Neutrophil (primary cell): ENCODE results near the gene L3MBTL3.

Source experiments
- H3K27ac ChIP-seq: fragments of 200-600 bp; sonication (generic); 2 replicates; pipeline ENCODE4 v1.5.1; 2016; ENCODE audit warnings: mild to moderate bottlenecking, moderate library complexity
- H3K27me3 ChIP-seq: fragments of 200-600 bp; sonication (generic); 2 replicates; pipeline ENCODE4 v1.6.0; 2016; ENCODE audit warnings: mild to moderate bottlenecking
- H3K36me3 ChIP-seq: fragments of 200-600 bp; sonication (generic); 2 replicates; pipeline ENCODE4 v1.5.1; 2017
- H3K4me1 ChIP-seq, 2 experiments: fragments of 200-600 bp in 1 of 2; sonication (generic) in 1 of 2; 1 replicate in 1 of 2; 2 replicates in 1 of 2; pipeline versions ENCODE4 v1.5.1 to v1.6.1; 2013 to 2016; ENCODE audit warnings: low read depth in 1 of 2, low read length in 1 of 2, mild to moderate bottlenecking in 1 of 2, moderate library complexity in 1 of 2; ENCODE audit not compliant: control insufficient read depth in 1 of 2, insufficient read depth in 1 of 2
- H3K4me3 ChIP-seq, 2 experiments: fragments of 200-600 bp in 1 of 2; sonication (generic) in 1 of 2; 1 replicate in 1 of 2; 2 replicates in 1 of 2; pipeline ENCODE4 v1.5.1; 2013 to 2016; ENCODE audit warnings: low read depth in 1 of 2, low read length in 1 of 2, mild to moderate bottlenecking in 1 of 2, moderate library complexity in 1 of 2
- H3K9me3 ChIP-seq: fragments of 200-600 bp; sonication (generic); 2 replicates; pipeline ENCODE4 v1.5.1; 2016
- TF ChIP-seq, protein P1 (sequence below): fragments of 200-600 bp; sonication (generic); IDR thresholded peaks from 2 replicates; pipeline ENCODE4 v1.5.1; 2016; ENCODE audit warnings: antibody characterized with exemption

Gene L3MBTL3

GRCh38 chr6:130035211-130035610, 16.8 kb downstream of the L3MBTL3 start:
- Histone ChIP-seq H3K4me3 (no peak overlapping the region), H3K27ac (no peak overlapping the region)
- TF ChIP-seq, protein P1, sequence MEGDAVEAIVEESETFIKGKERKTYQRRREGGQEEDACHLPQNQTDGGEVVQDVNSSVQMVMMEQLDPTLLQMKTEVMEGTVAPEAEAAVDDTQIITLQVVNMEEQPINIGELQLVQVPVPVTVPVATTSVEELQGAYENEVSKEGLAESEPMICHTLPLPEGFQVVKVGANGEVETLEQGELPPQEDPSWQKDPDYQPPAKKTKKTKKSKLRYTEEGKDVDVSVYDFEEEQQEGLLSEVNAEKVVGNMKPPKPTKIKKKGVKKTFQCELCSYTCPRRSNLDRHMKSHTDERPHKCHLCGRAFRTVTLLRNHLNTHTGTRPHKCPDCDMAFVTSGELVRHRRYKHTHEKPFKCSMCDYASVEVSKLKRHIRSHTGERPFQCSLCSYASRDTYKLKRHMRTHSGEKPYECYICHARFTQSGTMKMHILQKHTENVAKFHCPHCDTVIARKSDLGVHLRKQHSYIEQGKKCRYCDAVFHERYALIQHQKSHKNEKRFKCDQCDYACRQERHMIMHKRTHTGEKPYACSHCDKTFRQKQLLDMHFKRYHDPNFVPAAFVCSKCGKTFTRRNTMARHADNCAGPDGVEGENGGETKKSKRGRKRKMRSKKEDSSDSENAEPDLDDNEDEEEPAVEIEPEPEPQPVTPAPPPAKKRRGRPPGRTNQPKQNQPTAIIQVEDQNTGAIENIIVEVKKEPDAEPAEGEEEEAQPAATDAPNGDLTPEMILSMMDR: no peak

DNA sequence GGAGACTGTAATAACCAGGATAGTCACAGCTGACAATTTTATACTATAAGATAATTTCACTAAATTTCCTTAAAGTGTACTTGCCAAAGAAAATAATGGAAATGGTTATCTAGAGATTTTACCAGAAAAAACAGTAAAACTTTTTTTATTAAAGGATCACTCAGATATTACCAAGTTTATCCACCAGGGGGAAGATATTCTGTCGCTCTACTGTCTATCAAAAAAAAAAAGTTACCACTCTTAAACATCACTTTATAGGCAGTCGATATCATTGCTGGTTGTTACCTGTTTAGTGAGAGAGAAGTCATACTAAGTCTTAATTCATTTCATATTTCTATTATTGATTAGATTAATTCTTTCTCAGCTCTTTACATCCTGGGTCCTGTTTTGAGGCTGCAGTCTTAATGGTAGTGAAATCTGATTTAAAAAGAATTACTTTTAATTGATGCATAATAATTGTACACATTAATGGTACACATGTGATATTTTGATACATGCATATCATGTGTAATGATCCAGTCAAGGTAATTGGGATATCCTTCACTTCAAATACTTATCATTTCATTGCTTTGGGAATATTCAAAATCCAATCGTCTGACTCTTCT, 18.9 kb downstream of the L3MBTL3 start:
- Histone ChIP-seq H3K4me3 (no peak overlapping the region), H3K27me3 (no peaks in the 10 kb centered on the region), H3K36me3 (no peaks in the 10 kb centered on the region), H3K9me3 (no peaks in the 10 kb centered on the region), H3K27ac (no peak overlapping the region), H3K4me1 (no peaks in the 10 kb centered on the region)
- TF ChIP-seq, protein P1: no peak

More at GRCh38 chr6:130035211-130035610, 16.8 kb downstream of the L3MBTL3 start:
- H3K36me3 ChIP-seq: no peaks in the 10 kb centered on the region
- H3K9me3 ChIP-seq: no peaks in the 10 kb centered on the region
- H3K4me1 ChIP-seq: no peaks in the 10 kb centered on the region
- no peaks in the 10 kb centered on the region for H3K27me3 ChIP-seq

DNA sequence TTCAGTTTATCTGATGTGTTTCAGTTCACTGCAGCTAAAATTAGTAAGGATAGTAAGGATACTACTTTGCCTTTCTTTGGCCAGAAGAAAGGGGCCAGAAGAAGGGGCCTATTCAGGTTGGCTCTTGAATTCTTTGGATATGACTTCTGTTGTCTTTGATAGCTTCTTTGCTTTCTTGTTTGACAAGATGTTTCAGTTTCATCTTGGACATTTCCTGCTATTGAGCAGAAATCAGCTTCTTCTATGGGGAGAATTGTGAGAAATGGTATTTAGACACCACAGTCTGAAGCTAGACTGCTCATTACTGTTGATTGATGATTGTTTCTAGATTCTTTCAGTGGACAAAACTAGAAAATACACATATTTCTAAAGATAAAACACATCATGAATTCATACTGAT, 23.2 kb downstream of the L3MBTL3 start:
- no peaks in the 10 kb centered on the region for H3K9me3 ChIP-seq

GRCh38 chr6:130043344-130043743, 25.0 kb downstream of the L3MBTL3 start:
- TF ChIP-seq, protein P1: no peak
- Histone ChIP-seq H3K9me3 (no peaks in the 10 kb centered on the region), H3K27ac (no peak overlapping the region), H3K4me1 (no peaks in the 10 kb centered on the region), H3K27me3 (no peaks in the 10 kb centered on the region), H3K4me3 (no peak overlapping the region), H3K36me3 (no peaks in the 10 kb centered on the region)

More for the DNA sequence above, 23.2 kb downstream of the L3MBTL3 start:
- H3K27me3 ChIP-seq: no peaks in the 10 kb centered on the region
- H3K4me1 ChIP-seq: no peaks in the 10 kb centered on the region
- TF ChIP-seq, protein P1: no peak
- H3K4me3 ChIP-seq: no peak overlapping the region
- H3K27ac ChIP-seq: no peak overlapping the region
- no peaks in the 10 kb centered on the region for H3K36me3 ChIP-seq

DNA sequence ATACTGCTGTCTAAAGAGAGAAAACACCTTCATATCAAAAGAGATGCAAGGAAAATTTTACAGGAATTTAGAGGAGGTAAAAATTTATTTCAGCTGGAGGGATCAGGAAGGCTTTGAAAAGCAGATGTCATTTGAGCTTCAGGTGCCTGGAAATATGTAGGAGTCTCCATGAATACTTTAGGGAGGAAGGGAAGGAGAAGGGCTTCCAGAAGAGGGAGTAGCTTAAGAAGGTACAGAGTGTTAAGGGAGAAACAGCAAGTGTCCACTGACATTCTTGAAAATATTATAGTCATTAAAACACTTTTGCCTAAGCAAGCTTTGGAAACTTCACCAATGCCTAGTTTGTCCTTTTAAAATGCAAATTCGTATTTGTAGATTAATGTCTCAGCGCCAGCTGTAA, 27.2 kb downstream of the L3MBTL3 start:
- Histone ChIP-seq H3K27ac (no peak overlapping the region), H3K9me3 (no peaks in the 10 kb centered on the region), H3K27me3 (no peaks in the 10 kb centered on the region), H3K4me3 (no peak overlapping the region), H3K36me3 (peaks cover 7% of the 10 kb centered on the region), H3K4me1 (no peaks in the 10 kb centered on the region)
- TF ChIP-seq, protein P1: no peak
